GM12878 (cell line): ENCODE data around the gene NBPF9. TPM values are rescaled to one million over a fixed set of nuclear protein-coding genes. Genes with fewer than 3 reads are reported as not detected.
"Not testable (repeated sequence)": the region's sequence is repeated elsewhere in the genome, so short reads cannot be mapped to it uniquely, and the experiment has no call there.

Experiments used
- ATAC-seq: fragments of 200-7000 bp; cut with Tn5 transposase; 3 replicates; pipeline ENCODE4 v1.9.1; 2020; ENCODE audit warnings: mild to moderate bottlenecking, moderate library complexity
- BruUV-seq: library from RNA; stranded (reverse); fragments of 400-500 nt; replicated peaks from 2 replicates; lab custom pipeline; 2021; lab: Mats Ljungman, UMichigan
- CTCF ChIA-PET: fragments of 300-600 bp; sonication (Branson Sonifier 250); formaldehyde crosslinking; extraction: SDS; loops from one replicate; lab custom pipeline; 2021; ENCODE audit warnings: inconsistent platforms; lab: Yijun Ruan, JAX
- POLR2A ChIA-PET: fragments of 350-600 bp; formaldehyde crosslinking; extraction: SDS; loops from one replicate; lab custom pipeline; 2021; ENCODE audit warnings: inconsistent platforms; lab: Charles Lee
- RAD21 ChIA-PET: fragments of 300-600 bp; sonication (Branson Sonifier 250); formaldehyde crosslinking; loops from one replicate; lab custom pipeline; 2023; ENCODE audit warnings: antibody characterized with exemption; ENCODE audit not compliant: unreplicated experiment; lab: Charles Lee
- SMC1A ChIA-PET: fragments of 300-600 bp; sonication (Branson Sonifier 250); formaldehyde crosslinking; loops from one replicate; lab custom pipeline; 2023; ENCODE audit not compliant: unreplicated experiment, uncharacterized antibody; lab: Charles Lee
- DNase-seq: peaks from one replicate; pipeline ENCODE4 v3.0.0-alpha.2; 2011; ENCODE audit warnings: low read depth, low spot score
- FAIRE-seq: peaks from 3 replicates; lab custom pipeline; 2011; peaks lifted over from hg19 to GRCh38; lab: Jason Lieb, UNC
- H2AFZ ChIP-seq: 2 replicates; pipeline ENCODE4 v1.6.0; 2011; ENCODE audit warnings: low read depth, low read length, control low read depth; ENCODE audit not compliant: control insufficient read depth
- H3K27ac ChIP-seq: 2 replicates; pipeline ENCODE4 v1.5.1; 2011; ENCODE audit warnings: control low read depth; ENCODE audit not compliant: control insufficient read depth, insufficient read depth
- H3K27me3 ChIP-seq, 2 experiments: replicated peaks in 1 of 2; 2 replicates each; pipeline versions ENCODE4 v1.6.0 to v1.6.1; 2011; ENCODE audit warnings: low read length in 1 of 2; ENCODE audit not compliant: control insufficient read depth in 2 of 2, insufficient read depth in 2 of 2
- H3K36me3 ChIP-seq, 2 experiments: 2 replicates each; pipeline ENCODE4 v1.5.1; 2011; ENCODE audit warnings: low read length in 1 of 2; ENCODE audit not compliant: control insufficient read depth in 2 of 2, insufficient read depth in 2 of 2
- H3K4me1 ChIP-seq: 2 replicates; pipeline ENCODE4 v1.6.1; 2011; ENCODE audit warnings: mild to moderate bottlenecking, low read length, moderate library complexity, mixed read lengths; ENCODE audit not compliant: control insufficient read depth, insufficient read depth
- H3K4me2 ChIP-seq: 2 replicates; pipeline ENCODE4 v1.6.0; 2011; ENCODE audit warnings: control low read depth; ENCODE audit not compliant: control insufficient read depth, insufficient read depth
- H3K4me3 ChIP-seq: fragments of 200-600 bp; sonication (generic); 2 replicates; pipeline ENCODE4 v1.5.1; 2016
- H3K79me2 ChIP-seq: 2 replicates; pipeline ENCODE4 v1.6.0; 2011; ENCODE audit warnings: low read length; ENCODE audit not compliant: control insufficient read depth, insufficient read depth
- H3K9ac ChIP-seq: 2 replicates; pipeline ENCODE4 v1.8.0; 2011; ENCODE audit warnings: low read length, control low read depth, mixed read lengths; ENCODE audit not compliant: control insufficient read depth, insufficient read depth
- H3K9me3 ChIP-seq: replicated peaks from 3 replicates; pipeline ENCODE4 v1.5.1; 2011; ENCODE audit warnings: mild to moderate bottlenecking, low read length; ENCODE audit not compliant: control insufficient read depth, insufficient read depth
- H4K20me1 ChIP-seq: 2 replicates; pipeline ENCODE4 v1.6.0; 2011; ENCODE audit not compliant: control insufficient read depth, insufficient read depth
- WGBS: methylation state at CpG from one replicate; pipeline ENCODE4 v1.1.6; 2016; ENCODE audit warnings: low lambda C conversion rate; ENCODE audit not compliant: insufficient replicate concordance, insufficient coverage; ENCODE audit errors: missing lambda C conversion rate; 5-methylcytosine and 5-hydroxymethylcytosine counted together
- in situ Hi-C: fragments of 300-500 bp; cut with MboI; formaldehyde crosslinking; loops from 9 replicates; pipeline ENCODE4 v1.14.3; 2018; ENCODE audit warnings: mixed read lengths
- intact Hi-C: fragments of 100-400 bp; cut with micrococcal nuclease; formaldehyde crosslinking; loops from one replicate; pipeline ENCODE4 v1.14.2; 2022; ENCODE audit not compliant: unreplicated experiment
- polyA plus RNA-seq, 11 experiments: library from polyadenylated mRNA; depleted of rRNA in 4 of 11; unstranded in 6 of 11; stranded (reverse) in 5 of 11; fragments of >200 nt; fragmentation: Nextera tagmentation in 4 of 11; fragmentation: Illumina TruSeq in 1 of 11; extraction: Ambion mirVana in 4 of 11; extraction: Trizol in 1 of 11; gene quantifications; 1 replicate in 1 of 11; 2 replicates in 10 of 11; pipeline versions ENCODE4 v1.2.1 to v1.2.3, GENCODE V29; 2011 to 2016; ENCODE audit warnings: inconsistent platforms in 2 of 11, missing spikeins in 2 of 11, low read depth in 1 of 11
- total RNA-seq, 4 experiments: library from RNA; depleted of rRNA in 3 of 4; stranded (reverse); fragments of >200 nt in 3 of 4; fragmentation: Illumina TruSeq in 1 of 4; extraction: Trizol in 1 of 4; gene quantifications; 2 replicates each; pipeline versions ENCODE4 v1.2.1 to v1.2.3, GENCODE V29; 2013 to 2021

Gene NBPF9
- total and polyA plus RNA-seq, 10 of the 15 experiments (the other 5 are each of a cell fraction or from before 2014, with no cell fraction given) = 2.0 to 16.7 (median 10.3) TPM

- H3K27me3 ChIP-seq, POLR2A ChIA-PET, H3K9me3 ChIP-seq, CTCF ChIA-PET, H3K4me2 ChIP-seq, RAD21 ChIA-PET, H3K4me1 ChIP-seq, H3K9ac ChIP-seq, H2AFZ ChIP-seq, ATAC-seq, H3K79me2 ChIP-seq, BruUV-seq, FAIRE-seq, in situ Hi-C loops, SMC1A ChIA-PET, intact Hi-C loops, H3K4me3 ChIP-seq, H3K36me3 ChIP-seq, H4K20me1 ChIP-seq, H3K27ac ChIP-seq, DNase-seq: not testable (repeated sequence)
- WGBS = 100% methylated on average over 2 of the region's 2 CpGs
Observed at GRCh38 chr1:149016626-149017025, 86.7 kb downstream of the NBPF9 start.

GRCh38 chr1:149015522-149015921, 87.8 kb downstream of the NBPF9 start:
- POLR2A ChIA-PET, SMC1A ChIA-PET, H4K20me1 ChIP-seq, BruUV-seq, intact Hi-C loops, RAD21 ChIA-PET, in situ Hi-C loops, CTCF ChIA-PET, H3K4me3 ChIP-seq, H3K9ac ChIP-seq, H3K27ac ChIP-seq, H3K4me2 ChIP-seq, FAIRE-seq, H3K79me2 ChIP-seq, H3K27me3 ChIP-seq, H2AFZ ChIP-seq, H3K36me3 ChIP-seq, DNase-seq, H3K4me1 ChIP-seq, H3K9me3 ChIP-seq, ATAC-seq: not testable (repeated sequence)
- WGBS = 31% methylated on average over 3 of the region's 3 CpGs

GRCh38 chr1:149013513-149013912, 89.8 kb downstream of the NBPF9 start:
- H3K36me3 ChIP-seq, in situ Hi-C loops, BruUV-seq, H4K20me1 ChIP-seq, H3K4me2 ChIP-seq, H3K4me1 ChIP-seq, H3K9ac ChIP-seq, POLR2A ChIA-PET, ATAC-seq, FAIRE-seq, CTCF ChIA-PET, H3K79me2 ChIP-seq, H2AFZ ChIP-seq, intact Hi-C loops, H3K27me3 ChIP-seq, DNase-seq, RAD21 ChIA-PET, H3K9me3 ChIP-seq, H3K27ac ChIP-seq, H3K4me3 ChIP-seq, SMC1A ChIA-PET: not testable (repeated sequence)
- WGBS = 16% methylated on average over 3 of the region's 4 CpGs

GRCh38 chr1:149012599-149012998, 90.8 kb downstream of the NBPF9 start:
- H3K4me1 ChIP-seq, POLR2A ChIA-PET, FAIRE-seq, H2AFZ ChIP-seq, DNase-seq, CTCF ChIA-PET, H3K4me2 ChIP-seq, RAD21 ChIA-PET, H3K9me3 ChIP-seq, H3K27me3 ChIP-seq, H3K36me3 ChIP-seq, BruUV-seq, H3K4me3 ChIP-seq, SMC1A ChIA-PET, H3K27ac ChIP-seq, in situ Hi-C loops, H4K20me1 ChIP-seq, ATAC-seq, intact Hi-C loops, H3K9ac ChIP-seq, H3K79me2 ChIP-seq: not testable (repeated sequence)
- WGBS = no CpG with 5 or more reads among the region's 5 CpGs
